NCI-H1417 (cell line): ENCODE measurements around the gene TAS2R39.

Experiments used
- DNase-seq, 3 experiments: peaks; one replicate each; lab custom pipeline; 2025; lab: John Stamatoyannopoulos, UW

Gene TAS2R39

GRCh38 chr7:143216151-143216550 lies 32.9 kb downstream of the TAS2R39 start:
- no peak for DNase-seq

GRCh38 chr7:143216686-143217085 lies 33.5 kb downstream of the TAS2R39 start:
- DNase-seq, result no peak

GRCh38 chr7:143217806-143218205 lies 34.6 kb downstream of the TAS2R39 start:
- no peak for DNase-seq

GRCh38 chr7:143221286-143221685 lies 38.1 kb downstream of the TAS2R39 start:
- no peak for DNase-seq

- DNase-seq, result no peak
Observed at GRCh38 chr7:143221737-143222136, 38.5 kb downstream of the TAS2R39 start, which contains the start of gene TAS2R40. TAS2R40 (plus strand) TSS chr7:143222037; CDS start chr7:143222079, 42 bp downstream.

GRCh38 chr7:143222782-143223181 lies 39.6 kb downstream of the TAS2R39 start:
- DNase-seq, result no peak

- DNase-seq, result no peak
Observed at GRCh38 chr7:143223784-143224183, 40.6 kb downstream of the TAS2R39 start.

- DNase-seq, result no peak
Observed at GRCh38 chr7:143225047-143225446, 41.8 kb downstream of the TAS2R39 start.

GRCh38 chr7:143227806-143228205 lies 44.6 kb downstream of the TAS2R39 start:
- no peak for DNase-seq

- DNase-seq, result peak in 2 of 3 experiments; percentile 3 to 52
Observed at GRCh38 chr7:143229054-143229790, 46.0 kb downstream of the TAS2R39 start.

- no peak for DNase-seq
Observed at GRCh38 chr7:143230602-143231457, 47.6 kb downstream of the TAS2R39 start.
